IPS-NIHi11 (cell line): ENCODE results near the gene RNASEL.
A peak's percentile ranks its signal among the peaks of the same experiment; 100 is the strongest.

Source experiments
- DNase-seq: peaks from one replicate; pipeline ENCODE4 v3.0.0; 2012; ENCODE audit warnings: mixed read lengths, low spot score

RNASEL gene

GRCh38 chr1:182600036-182600713, 11.1 kb upstream of the RNASEL start:
- no peak for DNase-seq

GRCh38 chr1:182599339-182599738, 10.3 kb upstream of the RNASEL start:
- peak; percentile 42 for DNase-seq

- no peak for DNase-seq
Observed at GRCh38 chr1:182598296-182598695, 9.2 kb upstream of the RNASEL start.

- no peak for DNase-seq
Observed at GRCh38 chr1:182596934-182597333, 7.9 kb upstream of the RNASEL start.

- DNase-seq: peak; percentile 79
Observed at GRCh38 chr1:182595641-182596240, 6.7 kb upstream of the RNASEL start.

GRCh38 chr1:182589931-182590330, 875 bp upstream of the RNASEL start:
- no peak for DNase-seq

- no peak for DNase-seq
Observed at GRCh38 chr1:182589520-182589919, 464 bp upstream of the RNASEL start.

- DNase-seq: no peak
Observed at GRCh38 chr1:182587666-182588499, 1.2 kb downstream of the RNASEL start.

GRCh38 chr1:182587093-182587492, 2.0 kb downstream of the RNASEL start:
- no peak for DNase-seq

GRCh38 chr1:182586380-182586779, 2.7 kb downstream of the RNASEL start:
- DNase-seq: no peak

GRCh38 chr1:182584746-182585145, 4.3 kb downstream of the RNASEL start:
- DNase-seq: no peak

GRCh38 chr1:182580736-182581135, 8.3 kb downstream of the RNASEL start:
- DNase-seq: no peak

GRCh38 chr1:182575540-182576149, 13.4 kb downstream of the RNASEL start:
- no peak for DNase-seq

- DNase-seq: no peak
Observed at GRCh38 chr1:182574156-182574555, 14.9 kb downstream of the RNASEL start.

GRCh38 chr1:182570611-182570970, 18.5 kb downstream of the RNASEL start:
- DNase-seq: no peak

- DNase-seq: no peak
Observed at GRCh38 chr1:182569939-182570610, 19.0 kb downstream of the RNASEL start.

GRCh38 chr1:182568647-182569284, 20.3 kb downstream of the RNASEL start:
- no peak for DNase-seq

GRCh38 chr1:182567629-182568028, 21.4 kb downstream of the RNASEL start:
- DNase-seq: no peak

GRCh38 chr1:182565537-182565936, 23.5 kb downstream of the RNASEL start:
- no peak for DNase-seq

- no peak for DNase-seq
Observed at GRCh38 chr1:182564406-182565004, 24.6 kb downstream of the RNASEL start.

- no peak for DNase-seq
Observed at GRCh38 chr1:182563095-182563494, 26.0 kb downstream of the RNASEL start.
